Brain microvascular endothelial cell (primary cell): ENCODE measurements around the gene GPR139.

ENCODE experiments used
- DNase-seq: peaks from one replicate; pipeline ENCODE4 v3.0.0-alpha.2; 2020
- H3K27ac ChIP-seq: fragments of 250-450 bp; sonication (Bioruptor Pico); 2 replicates; pipeline ENCODE4 v1.5.1; 2020; ENCODE audit warnings: mild to moderate bottlenecking, moderate library complexity
- H3K27me3 ChIP-seq: fragments of 250-450 bp; sonication (Bioruptor Pico); replicated peaks from 2 replicates; pipeline ENCODE4 v1.5.1; 2020; ENCODE audit warnings: mild to moderate bottlenecking
- H3K36me3 ChIP-seq: fragments of 250-450 bp; sonication (Bioruptor Pico); replicated peaks from 2 replicates; pipeline ENCODE4 v1.5.1; 2020; ENCODE audit warnings: mild to moderate bottlenecking
- H3K4me3 ChIP-seq: 2 replicates; pipeline ENCODE4 v1.5.1; 2011; ENCODE audit warnings: low read depth, mild to moderate bottlenecking, control low read depth, low read length, moderate library complexity
- in situ Hi-C: cut with HindIII; loops from 2 replicates; pipeline ENCODE4 v1.10.0; 2017; ENCODE audit warnings: low sequenced_read_pairs, low pct_ligation_motif_present
- TF ChIP-seq, protein P1 (sequence below): IDR thresholded peaks from 2 replicates; pipeline ENCODE4 v1.5.1; 2011; ENCODE audit warnings: low read depth, mild to moderate bottlenecking, moderate library complexity, low read length, control low read depth, inconsistent platforms; ENCODE audit errors: missing control alignments

Gene GPR139

DNA sequence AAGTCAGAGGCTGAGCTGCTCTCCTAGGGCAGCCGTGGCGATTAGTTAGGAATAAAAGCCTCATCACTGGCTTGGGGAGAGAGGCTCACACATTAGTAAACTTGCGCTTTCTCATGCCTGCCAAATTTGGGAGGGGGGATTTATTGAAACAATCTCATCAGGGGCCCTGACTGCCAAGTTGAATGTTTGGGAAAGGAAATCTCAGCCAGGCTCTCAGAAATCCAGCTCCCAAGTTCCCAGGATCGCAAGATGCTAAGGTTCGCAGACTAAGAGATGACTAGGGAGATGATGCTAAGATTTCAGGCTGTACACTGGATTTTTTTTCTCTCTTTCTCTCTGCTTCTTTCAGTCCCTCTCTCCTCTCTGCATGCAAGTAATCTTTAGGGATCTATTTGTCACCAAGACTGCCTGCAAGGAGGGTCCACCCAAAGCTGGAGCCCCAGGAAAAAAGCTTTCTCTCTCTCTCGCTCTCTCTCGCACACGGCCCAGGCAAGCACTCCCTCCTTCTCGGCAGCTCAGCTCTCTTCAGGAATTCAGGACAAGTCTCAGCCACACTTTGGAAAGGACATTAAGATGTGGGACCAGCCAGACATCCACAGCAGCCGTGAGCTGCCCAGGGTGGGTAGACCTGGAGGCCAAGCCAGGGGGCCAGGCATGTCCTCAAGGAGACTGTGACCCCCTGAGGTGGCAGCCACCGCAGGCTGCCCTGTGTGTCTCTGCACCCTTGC, 1.4 kb downstream of the GPR139 start:
- Histone ChIP-seq H3K27ac (no peak overlapping the region), H3K36me3 (no peaks in the 10 kb centered on the region), H3K27me3 (no peaks in the 10 kb centered on the region), H3K4me3 (no peak overlapping the region)
- TF ChIP-seq, protein P1, sequence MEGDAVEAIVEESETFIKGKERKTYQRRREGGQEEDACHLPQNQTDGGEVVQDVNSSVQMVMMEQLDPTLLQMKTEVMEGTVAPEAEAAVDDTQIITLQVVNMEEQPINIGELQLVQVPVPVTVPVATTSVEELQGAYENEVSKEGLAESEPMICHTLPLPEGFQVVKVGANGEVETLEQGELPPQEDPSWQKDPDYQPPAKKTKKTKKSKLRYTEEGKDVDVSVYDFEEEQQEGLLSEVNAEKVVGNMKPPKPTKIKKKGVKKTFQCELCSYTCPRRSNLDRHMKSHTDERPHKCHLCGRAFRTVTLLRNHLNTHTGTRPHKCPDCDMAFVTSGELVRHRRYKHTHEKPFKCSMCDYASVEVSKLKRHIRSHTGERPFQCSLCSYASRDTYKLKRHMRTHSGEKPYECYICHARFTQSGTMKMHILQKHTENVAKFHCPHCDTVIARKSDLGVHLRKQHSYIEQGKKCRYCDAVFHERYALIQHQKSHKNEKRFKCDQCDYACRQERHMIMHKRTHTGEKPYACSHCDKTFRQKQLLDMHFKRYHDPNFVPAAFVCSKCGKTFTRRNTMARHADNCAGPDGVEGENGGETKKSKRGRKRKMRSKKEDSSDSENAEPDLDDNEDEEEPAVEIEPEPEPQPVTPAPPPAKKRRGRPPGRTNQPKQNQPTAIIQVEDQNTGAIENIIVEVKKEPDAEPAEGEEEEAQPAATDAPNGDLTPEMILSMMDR, result no peak
- in situ Hi-C loops, result no loop called here
- DNase-seq, result no peak

DNA sequence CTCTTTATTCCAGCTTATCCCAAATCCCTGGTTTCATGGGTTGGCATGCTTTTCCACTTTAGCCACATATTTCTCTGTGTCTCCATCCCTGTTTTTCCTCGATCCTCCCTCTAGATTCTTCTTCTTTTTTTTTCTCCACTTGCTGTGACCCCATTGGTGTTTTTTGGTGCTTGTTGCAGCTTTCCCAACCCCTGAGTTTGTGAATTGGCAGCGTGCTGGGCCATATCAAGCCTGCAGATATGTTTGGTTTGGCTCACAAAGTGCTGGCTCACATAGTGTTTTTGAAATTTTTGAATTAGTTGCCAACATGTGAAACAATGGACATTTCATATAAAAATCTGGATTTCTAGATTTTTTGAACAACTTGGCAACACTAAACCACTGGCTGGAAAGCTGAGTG, 8.8 kb downstream of the GPR139 start:
- H3K36me3 ChIP-seq, result no peaks in the 10 kb centered on the region
- in situ Hi-C loops, result no loop called here
- TF ChIP-seq, protein P1, result no peak
- no peaks in the 10 kb centered on the region for H3K27me3 ChIP-seq
- DNase-seq, result no peak
- no peak overlapping the region for H3K27ac ChIP-seq
- H3K4me3 ChIP-seq, result no peak overlapping the region

DNA sequence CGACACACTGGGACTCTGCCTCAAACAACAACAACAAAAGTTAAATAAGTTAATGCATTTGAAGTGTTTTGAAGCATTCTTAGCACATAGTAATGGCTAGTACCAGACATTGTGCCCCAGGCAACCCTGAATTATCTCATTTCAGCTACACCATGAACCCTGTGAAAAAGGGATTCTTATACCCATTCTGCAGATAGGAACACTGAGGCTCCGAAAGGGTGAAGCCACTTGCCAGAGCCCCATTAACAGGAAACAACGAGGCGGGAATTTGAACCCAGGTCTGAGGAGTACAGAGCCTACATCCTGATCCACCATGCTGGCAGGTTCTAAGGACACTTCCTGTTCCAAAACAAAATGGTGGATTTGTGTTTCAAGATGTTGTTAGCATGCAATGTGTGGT, 9.2 kb downstream of the GPR139 start:
- Histone ChIP-seq H3K36me3 (no peaks in the 10 kb centered on the region), H3K27ac (no peak overlapping the region), H3K4me3 (no peak overlapping the region), H3K27me3 (no peaks in the 10 kb centered on the region)
- in situ Hi-C loops, result no loop called here
- DNase-seq, result no peak
- TF ChIP-seq, protein P1, result no peak

DNA sequence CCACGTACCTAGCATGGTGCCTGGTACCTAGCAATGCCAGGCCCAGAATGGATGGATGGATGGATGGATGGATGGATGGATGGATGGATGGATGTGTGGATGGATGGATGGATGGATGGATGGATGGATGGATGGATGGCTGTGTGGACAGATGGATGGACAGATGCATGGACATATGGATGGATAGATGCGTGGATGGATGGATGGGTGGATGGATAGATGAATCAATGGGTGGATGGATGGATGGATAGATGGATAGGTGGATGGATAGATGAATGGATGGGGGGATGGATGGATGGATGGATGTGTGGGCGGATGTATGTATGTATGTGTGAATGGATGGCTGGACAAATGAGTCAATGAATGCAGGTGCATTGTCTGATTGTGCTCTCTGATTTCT, 12.6 kb downstream of the GPR139 start:
- H3K27ac ChIP-seq, result no peak overlapping the region

DNA sequence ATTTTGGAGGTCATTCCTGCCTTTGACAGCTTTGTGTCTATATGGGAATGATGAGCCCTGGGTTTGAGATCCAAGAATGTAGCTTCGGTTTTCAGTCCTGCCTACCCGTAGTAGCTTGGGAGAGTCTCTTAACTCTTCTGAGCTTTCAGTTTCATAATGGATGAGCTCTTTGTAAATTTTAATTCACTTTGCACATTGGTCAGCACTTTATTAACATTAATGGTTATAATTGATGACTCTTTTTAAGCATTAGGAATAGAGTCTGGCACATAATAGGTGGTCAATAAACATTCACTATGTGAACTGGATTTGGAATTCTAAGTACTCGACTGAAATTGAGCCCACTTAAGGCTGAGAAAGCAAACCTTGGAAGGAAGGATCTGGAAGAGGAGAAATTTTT, 17.3 kb downstream of the GPR139 start:
- Histone ChIP-seq H3K4me3 (no peak overlapping the region), H3K36me3 (no peaks in the 10 kb centered on the region), H3K27ac (no peak overlapping the region), H3K27me3 (no peaks in the 10 kb centered on the region)
- TF ChIP-seq, protein P1, result no peak
- DNase-seq, result no peak
- in situ Hi-C loops, result no loop called here

More for the DNA sequence above, 12.6 kb downstream of the GPR139 start:
- in situ Hi-C loops, result no loop called here
- no peak overlapping the region for H3K4me3 ChIP-seq
- TF ChIP-seq, protein P1, result no peak
- no peaks in the 10 kb centered on the region for H3K27me3 ChIP-seq
- no peaks in the 10 kb centered on the region for H3K36me3 ChIP-seq
- no peak for DNase-seq

DNA sequence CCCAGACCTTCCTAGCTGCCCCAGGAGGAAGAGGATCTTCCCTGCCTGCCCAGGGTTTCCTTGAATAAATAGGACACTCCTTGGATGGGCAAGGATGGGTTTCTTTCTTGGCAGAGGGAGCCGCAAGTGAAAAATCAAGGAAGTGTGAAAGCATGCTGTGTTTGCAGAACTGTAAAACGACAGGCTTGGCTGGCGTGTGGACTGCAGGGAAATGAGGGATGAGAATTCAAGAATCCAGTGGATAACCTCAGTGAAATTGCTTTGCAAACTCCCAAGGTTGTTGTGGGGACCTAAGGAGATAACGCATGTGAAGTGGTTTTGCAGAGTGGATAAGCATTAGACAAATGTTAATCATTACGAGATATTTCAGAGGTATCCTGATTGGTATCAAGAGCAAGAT, 20.4 kb downstream of the GPR139 start:
- Histone ChIP-seq H3K4me3 (no peak overlapping the region), H3K27me3 (no peaks in the 10 kb centered on the region), H3K27ac (no peak overlapping the region), H3K36me3 (no peaks in the 10 kb centered on the region)
- TF ChIP-seq, protein P1, result no peak
- in situ Hi-C loops, result no loop called here
- no peak for DNase-seq
